ENCODE data around the gene ESRRA.

Gene ESRRA

DNA sequence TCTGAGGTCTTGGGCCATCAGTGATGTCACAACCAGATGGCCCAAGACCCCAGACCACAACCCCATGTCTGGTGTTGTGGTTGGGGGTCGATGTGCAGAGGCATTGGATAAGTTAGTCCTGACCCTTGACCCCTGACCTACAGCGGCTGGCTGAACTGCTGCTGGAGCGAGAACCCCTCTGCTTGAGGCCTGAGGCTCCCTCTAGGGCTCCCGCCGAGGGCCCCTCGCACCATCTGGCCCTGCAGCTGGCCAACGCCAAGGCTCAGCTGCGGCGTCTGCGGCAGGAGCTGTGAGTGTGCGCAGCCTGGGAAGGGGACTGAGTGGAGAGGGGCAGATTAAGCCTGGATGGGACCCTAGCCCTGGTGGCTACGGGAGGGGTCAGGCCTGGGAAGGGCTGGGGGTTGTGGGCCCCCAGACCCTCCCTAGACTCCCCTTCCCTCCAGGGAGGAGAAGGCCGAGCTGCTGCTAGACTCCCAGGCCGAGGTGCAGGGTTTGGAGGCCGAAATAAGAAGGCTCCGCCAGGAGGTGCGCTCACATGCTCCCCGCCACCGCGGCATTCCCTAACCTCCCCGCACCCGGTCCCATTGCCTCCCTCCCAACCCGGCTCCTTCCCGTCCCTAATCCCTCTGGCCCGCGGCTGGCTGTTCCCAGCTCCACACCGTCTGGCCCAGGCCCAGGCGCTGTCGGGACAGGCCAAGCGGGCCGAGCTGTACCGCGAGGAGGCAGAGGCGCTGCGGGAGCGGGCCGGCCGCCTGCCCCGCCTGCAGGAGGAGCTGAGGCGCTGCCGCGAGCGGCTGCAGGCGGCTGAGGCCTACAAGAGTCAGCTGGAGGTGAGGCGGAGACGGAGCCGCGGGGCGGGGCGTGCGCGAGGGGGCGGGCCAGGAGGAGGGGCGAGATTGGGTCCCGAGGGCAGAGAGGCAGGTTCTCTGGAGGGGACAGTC, 36.8 kb downstream of the ESRRA start:
- H2AFZ ChIP-seq (ENCODE audit: low read length), result peak overlapping the region; percentile 92
- no peak overlapping the region for H3K27ac ChIP-seq (replicated peaks; ENCODE audit: low read length)
- peaks cover 6 to 16% of the 10 kb centered on the region in 2 donors for H3K4me1 ChIP-seq (ENCODE audit: control insufficient read depth in 2 of 2, insufficient read depth in 1 of 2, low read depth in 1 of 2, low read length in 2 of 2)
- H4K91ac ChIP-seq (ENCODE audit: low read depth, low read length, poor library complexity), result no peak overlapping the region
- peak overlapping the region; percentile 94 for H3K23ac ChIP-seq (ENCODE audit: low read depth, low read length, poor library complexity)
- WGBS, 2 donors (ENCODE audit: extremely low coverage in 2 of 2, insufficient read length in 2 of 2, insufficient replicate concordance in 1 of 2), result no CpG with 5 or more reads among the region's 55 CpGs
- peak overlapping the region; percentile 54 for H3K4me2 ChIP-seq (ENCODE audit: insufficient read depth, low read length, poor library complexity, severe bottlenecking)
- peak overlapping the region; percentile 87 for H2BK120ac ChIP-seq (ENCODE audit: low read depth, low read length)
- peak overlapping the region; percentile 95 for H2BK15ac ChIP-seq (ENCODE audit: low read length)
- no peak overlapping the region for H4K8ac ChIP-seq (ENCODE audit: low read depth, low read length)
- no peaks in the 10 kb centered on the region for H3K9me3 ChIP-seq (replicated peaks in 1 of 2; ENCODE audit: control insufficient read depth in 2 of 2, insufficient read depth in 1 of 2, low read depth in 1 of 2, low read length in 2 of 2)
- H3K18ac ChIP-seq (ENCODE audit: low read length), result peak overlapping the region; percentile 89
- peaks cover 0 to 41% (median 11%) of the 10 kb centered on the region in 3 experiments for H3K27me3 ChIP-seq (ENCODE audit: control insufficient read depth in 3 of 3, insufficient read depth in 3 of 3, low read depth in 1 of 3, low read length in 3 of 3)
- H3K79me1 ChIP-seq (ENCODE audit: low read depth, low read length), result peaks cover 1% of the 10 kb centered on the region
- peak overlapping the region in 1 of 2 donors; percentile 70 for H3K4me3 ChIP-seq (ENCODE audit: low read length in 2 of 2)
- H2BK12ac ChIP-seq (ENCODE audit: low read length), result peak overlapping the region; percentile 77
- H2BK5ac ChIP-seq (ENCODE audit: low read length), result no peak overlapping the region
- no peaks in the 10 kb centered on the region for H3K36me3 ChIP-seq (replicated peaks in 1 of 2; ENCODE audit: control insufficient read depth in 2 of 2, insufficient read depth in 2 of 2, low read length in 2 of 2)
- peak overlapping the region; percentile 94 for H2AK5ac ChIP-seq (ENCODE audit: low read depth, low read length)
- peak; percentile 80 for DNase-seq (ENCODE audit: low spot score)
- H3K14ac ChIP-seq (ENCODE audit: low read length), result no peak overlapping the region
- no peak overlapping the region for H3K4ac ChIP-seq (ENCODE audit: low read length)
- H3K9ac ChIP-seq (ENCODE audit: low read depth, low read length, poor library complexity), result peak overlapping the region; percentile 45

DNA sequence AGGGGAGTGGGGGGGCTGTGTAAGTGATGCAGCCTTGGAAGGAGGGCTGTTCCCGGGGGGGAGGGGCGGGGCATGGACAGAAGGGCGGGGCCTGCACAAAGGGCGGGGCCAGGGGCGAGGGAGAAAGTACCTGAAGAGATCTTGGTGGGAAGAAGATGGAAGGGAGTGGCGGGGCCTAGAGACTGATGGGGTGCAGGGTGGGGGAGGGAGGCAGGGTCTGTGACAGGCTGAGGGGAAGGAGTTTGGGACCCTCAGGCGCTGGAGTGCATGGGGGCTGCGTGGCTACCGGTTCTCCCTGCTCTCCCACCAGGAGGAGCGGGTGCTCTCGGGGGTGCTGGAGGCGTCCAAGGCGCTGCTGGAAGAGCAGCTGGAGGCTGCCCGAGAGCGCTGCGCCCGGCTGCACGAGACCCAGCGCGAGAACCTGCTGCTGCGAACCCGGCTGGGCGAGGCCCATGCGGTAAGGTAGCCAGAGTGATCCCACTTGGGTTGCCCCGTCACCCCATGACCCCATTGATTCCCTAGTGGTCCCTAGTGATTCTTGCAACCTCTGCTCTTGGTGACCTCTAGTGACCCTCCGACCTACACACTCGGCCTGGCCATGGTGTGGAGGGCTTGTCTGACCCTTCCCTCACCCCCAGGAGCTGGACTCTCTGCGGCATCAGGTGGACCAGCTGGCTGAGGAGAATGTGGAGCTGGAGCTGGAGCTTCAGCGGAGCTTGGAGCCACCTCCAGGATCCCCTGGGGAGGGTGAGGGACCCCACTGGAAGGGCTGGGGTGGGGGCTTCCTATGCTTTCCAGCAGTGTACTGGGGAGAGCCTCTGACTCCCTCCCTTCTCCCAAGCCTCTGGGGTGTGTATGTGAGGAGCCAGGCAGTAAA, 37.8 kb downstream of the ESRRA start:
- Histone ChIP-seq H2AK5ac (ENCODE audit: low read depth, low read length) (peak overlapping the region; percentile 86), H3K9ac (ENCODE audit: low read depth, low read length, poor library complexity) (no peak overlapping the region), H3K4me1 (ENCODE audit: control insufficient read depth in 2 of 2, insufficient read depth in 1 of 2, low read depth in 1 of 2, low read length in 2 of 2) (peaks cover 8 to 16% of the 10 kb centered on the region in 2 donors), H3K4me2 (ENCODE audit: insufficient read depth, low read length, poor library complexity, severe bottlenecking) (peak overlapping the region; percentile 54), H3K18ac (ENCODE audit: low read length) (peak overlapping the region; percentile 87), H3K79me1 (ENCODE audit: low read depth, low read length) (peaks cover 1% of the 10 kb centered on the region), H3K4ac (ENCODE audit: low read length) (no peak overlapping the region), H3K36me3 (replicated peaks in 1 of 2; ENCODE audit: control insufficient read depth in 2 of 2, insufficient read depth in 2 of 2, low read length in 2 of 2) (no peaks in the 10 kb centered on the region), H2AFZ (ENCODE audit: low read length) (peak overlapping the region; percentile 92), H3K27ac (replicated peaks; ENCODE audit: low read length) (no peak overlapping the region), H3K27me3 (ENCODE audit: control insufficient read depth in 3 of 3, insufficient read depth in 3 of 3, low read depth in 1 of 3, low read length in 3 of 3) (peaks cover 0 to 38% (median 11%) of the 10 kb centered on the region in 3 experiments), H3K14ac (ENCODE audit: low read length) (peak overlapping the region; percentile 63), H3K23ac (ENCODE audit: low read depth, low read length, poor library complexity) (peak overlapping the region; percentile 45), H4K8ac (ENCODE audit: low read depth, low read length) (no peak overlapping the region), H2BK12ac (ENCODE audit: low read length) (peak overlapping the region; percentile 94), H2BK120ac (ENCODE audit: low read depth, low read length) (no peak overlapping the region), H2BK5ac (ENCODE audit: low read length) (peak overlapping the region; percentile 72), H2BK15ac (ENCODE audit: low read length) (peak overlapping the region; percentile 91), H3K9me3 (replicated peaks in 1 of 2; ENCODE audit: control insufficient read depth in 2 of 2, insufficient read depth in 1 of 2, low read depth in 1 of 2, low read length in 2 of 2) (no peaks in the 10 kb centered on the region), H3K4me3 (ENCODE audit: low read length in 2 of 2) (no peak overlapping the region), H4K91ac (ENCODE audit: low read depth, low read length, poor library complexity) (no peak overlapping the region)
- no CpG with 5 or more reads among the region's 29 CpGs for WGBS, 2 donors (ENCODE audit: extremely low coverage in 2 of 2, insufficient read length in 2 of 2, insufficient replicate concordance in 1 of 2)
- no peak for DNase-seq (ENCODE audit: low spot score)

DNA sequence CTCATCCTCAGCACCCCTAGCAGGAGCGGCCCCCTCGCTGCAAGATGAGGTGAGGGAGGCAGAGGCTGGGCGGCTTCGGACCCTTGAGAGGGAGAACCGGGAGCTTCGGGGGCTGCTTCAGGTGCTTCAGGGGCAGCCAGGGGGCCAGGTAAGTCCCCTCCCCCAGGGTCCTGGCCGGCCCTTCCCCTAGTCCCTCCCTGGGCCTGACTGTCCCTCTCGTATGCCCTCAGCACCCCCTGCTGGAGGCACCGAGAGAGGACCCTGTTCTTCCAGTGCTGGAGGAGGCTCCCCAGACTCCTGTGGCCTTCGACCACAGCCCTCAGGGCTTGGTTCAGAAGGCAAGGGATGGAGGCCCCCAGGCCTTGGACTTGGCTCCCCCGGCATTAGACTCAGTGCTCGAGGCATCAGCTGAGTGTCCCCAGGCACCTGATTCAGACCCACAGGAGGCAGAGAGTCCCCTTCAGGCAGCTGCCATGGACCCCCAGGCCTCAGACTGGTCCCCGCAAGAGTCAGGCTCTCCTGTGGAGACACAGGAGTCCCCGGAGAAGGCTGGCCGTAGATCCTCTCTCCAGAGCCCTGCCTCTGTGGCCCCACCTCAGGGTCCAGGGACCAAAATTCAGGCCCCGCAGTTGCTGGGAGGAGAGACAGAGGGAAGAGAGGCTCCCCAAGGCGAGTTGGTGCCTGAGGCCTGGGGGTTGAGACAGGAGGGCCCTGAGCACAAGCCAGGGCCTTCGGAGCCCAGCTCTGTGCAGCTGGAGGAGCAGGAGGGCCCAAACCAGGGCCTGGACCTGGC, 38.6 kb downstream of the ESRRA start:
- no peak overlapping the region for H4K91ac ChIP-seq (ENCODE audit: low read depth, low read length, poor library complexity)
- peaks cover 17 to 22% of the 10 kb centered on the region in 2 donors for H3K4me1 ChIP-seq (ENCODE audit: control insufficient read depth in 2 of 2, insufficient read depth in 1 of 2, low read depth in 1 of 2, low read length in 2 of 2)
- H2AFZ ChIP-seq (ENCODE audit: low read length), result peak overlapping the region; percentile 33
- peaks cover 1% of the 10 kb centered on the region for H3K79me1 ChIP-seq (ENCODE audit: low read depth, low read length)
- H3K18ac ChIP-seq (ENCODE audit: low read length), result peak overlapping the region; percentile 28
- H4K8ac ChIP-seq (ENCODE audit: low read depth, low read length), result no peak overlapping the region
- H3K36me3 ChIP-seq (replicated peaks in 1 of 2; ENCODE audit: control insufficient read depth in 2 of 2, insufficient read depth in 2 of 2, low read length in 2 of 2), result no peaks in the 10 kb centered on the region
- H3K4me3 ChIP-seq (ENCODE audit: low read length in 2 of 2), result no peak overlapping the region
- H3K9me3 ChIP-seq (replicated peaks in 1 of 2; ENCODE audit: control insufficient read depth in 2 of 2, insufficient read depth in 1 of 2, low read depth in 1 of 2, low read length in 2 of 2), result no peaks in the 10 kb centered on the region
- H3K27me3 ChIP-seq (ENCODE audit: control insufficient read depth in 3 of 3, insufficient read depth in 3 of 3, low read depth in 1 of 3, low read length in 3 of 3), result peaks cover 0 to 36% (median 11%) of the 10 kb centered on the region in 3 experiments
- H2AK5ac ChIP-seq (ENCODE audit: low read depth, low read length), result peak overlapping the region; percentile 86
- DNase-seq (ENCODE audit: low spot score), result no peak
- peak overlapping the region; percentile 89 for H3K23ac ChIP-seq (ENCODE audit: low read depth, low read length, poor library complexity)
- no CpG with 5 or more reads among the region's 18 CpGs for WGBS, 2 donors (ENCODE audit: extremely low coverage in 2 of 2, insufficient read length in 2 of 2, insufficient replicate concordance in 1 of 2)
- no peak overlapping the region for H3K4me2 ChIP-seq (ENCODE audit: insufficient read depth, low read length, poor library complexity, severe bottlenecking)
- no peak overlapping the region for H2BK120ac ChIP-seq (ENCODE audit: low read depth, low read length)
- no peak overlapping the region for H3K27ac ChIP-seq (replicated peaks; ENCODE audit: low read length)
- H2BK15ac ChIP-seq (ENCODE audit: low read length), result peak overlapping the region; percentile 91
- no peak overlapping the region for H3K9ac ChIP-seq (ENCODE audit: low read depth, low read length, poor library complexity)
- no peak overlapping the region for H3K4ac ChIP-seq (ENCODE audit: low read length)
- peak overlapping the region; percentile 94 for H2BK12ac ChIP-seq (ENCODE audit: low read length)
- no peak overlapping the region for H3K14ac ChIP-seq (ENCODE audit: low read length)
- peak overlapping the region; percentile 72 for H2BK5ac ChIP-seq (ENCODE audit: low read length)
